ENCODE measurements around the gene AFP. TPM values are rescaled to one million over a fixed set of nuclear protein-coding genes. Genes with fewer than 3 reads are reported as not detected.

The AFP gene
- total and polyA plus RNA-seq, 2 of the 4 experiments (the other 2 are of a cell fraction): 0.87 to 1.3 TPM

GRCh38 chr4:73401412-73401811 is 34.6 kb upstream of the AFP start:
- POLR2A ChIA-PET (ENCODE audit: unreplicated experiment): no interaction called here
- TF ChIP-seq RAD21 (IDR thresholded peaks at IDR 0.05; ENCODE audit: low read length) (no peak), RFX5 (IDR thresholded peaks at IDR 0.05; ENCODE audit: low read depth, low read length) (no peak), CEBPB (IDR thresholded peaks at IDR 0.05; ENCODE audit: low read depth, low read length) (no peak), MAZ (IDR thresholded peaks at IDR 0.05; ENCODE audit: borderline replicate concordance, low read depth, low read length) (no peak), POLR2A (IDR thresholded peaks at IDR 0.05; ENCODE audit: low read depth, low read length) (no peak), RCOR1 (IDR thresholded peaks at IDR 0.05; ENCODE audit: insufficient replicate concordance, low read length) (no peak)
- Histone ChIP-seq H3K27me3 (ENCODE audit: control insufficient read depth, insufficient read depth, low read length) (no peaks in the 10 kb centered on the region; the same call in 1 of the 2 replicates), H2BK5ac (ENCODE audit: low read depth, low read length, poor library complexity, severe bottlenecking) (no peak overlapping the region), H4K20me1 (ENCODE audit: insufficient read depth, low read length) (no peaks in the 10 kb centered on the region), H3K4me2 (ENCODE audit: low read depth, low read length) (no peak overlapping the region), H3K9me3 (ENCODE audit: control insufficient read depth, insufficient read depth, low read length) (no peaks in the 10 kb centered on the region), H2AK5ac (ENCODE audit: low read depth, low read length) (no peak overlapping the region), H3K23ac (ENCODE audit: low read depth, low read length) (no peak overlapping the region), H3K56ac (ENCODE audit: extremely low read depth, insufficient read depth, low read length) (no peak overlapping the region), H3K9me1 (ENCODE audit: insufficient read depth, low read length) (no peaks in the 10 kb centered on the region), H3K36me3 (ENCODE audit: control insufficient read depth, insufficient read depth, low read length) (no peaks in the 10 kb centered on the region), H4K91ac (ENCODE audit: insufficient read depth, low read depth, low read length) (no peak overlapping the region), H3K4ac (ENCODE audit: low read depth, low read length) (no peak overlapping the region), H2BK120ac (ENCODE audit: low read depth, low read length) (no peak overlapping the region), H3K14ac (replicated peaks; ENCODE audit: low read depth, low read length) (no peak overlapping the region), H2BK15ac (ENCODE audit: low read depth, low read length) (no peak overlapping the region), H3K4me3 (ENCODE audit: insufficient read depth, low read depth, low read length) (no peak overlapping the region), H3K27ac (ENCODE audit: insufficient read depth, low read length) (no peak overlapping the region), H3K18ac (ENCODE audit: low read depth, low read length) (no peak overlapping the region), H2AFZ (replicated peaks; ENCODE audit: low read length, poor library complexity) (no peak overlapping the region), H2BK20ac (ENCODE audit: low read depth, low read length) (no peak overlapping the region), H3K9ac (ENCODE audit: low read depth, low read length) (no peak overlapping the region), H4K5ac (ENCODE audit: low read depth, low read length) (no peak overlapping the region), H3K4me1 (ENCODE audit: control insufficient read depth, insufficient read depth, low read length) (no peaks in the 10 kb centered on the region), H4K8ac (ENCODE audit: low read depth in 2 of 2, low read length in 2 of 2) (no peak overlapping the region), H2AK9ac (replicated peaks; ENCODE audit: low read depth, low read length, poor library complexity) (no peak overlapping the region), H3K79me1 (ENCODE audit: low read depth in 1 of 2, low read length in 2 of 2) (no peaks in the 10 kb centered on the region)
- ATAC-seq (ENCODE audit: low read depth): no peak
- no peak for DNase-seq
- CTCF ChIA-PET: no interaction called here
- intact Hi-C loops (cut with micrococcal nuclease) (no loop called here), dilution Hi-C loops (cut with HindIII; ENCODE audit: low sequenced_read_pairs, unreplicated experiment) (no loop called here), in situ Hi-C loops (cut with MboI; ENCODE audit: low sequenced_read_pairs) (no loop called here)
- WGBS, 2 experiments (ENCODE audit: extremely low coverage in 2 of 2, insufficient read length in 1 of 2): no CpG with 5 or more reads among the region's 2 CpGs
- no TSS peak for BruUV-seq (replicated peaks)
